Thyroid gland (tissue), 4 donors: ENCODE measurements around the gene CLSTN2.

ENCODE experiments used
- POLR2A ChIP-seq, 2 donors: fragments of 450-650 bp; IDR thresholded peaks; one replicate each; pipeline ENCODE4 v1.6.1; 2017; ENCODE audit warnings: antibody characterized with exemption in 2 of 2, mild to moderate bottlenecking in 2 of 2, moderate library complexity in 1 of 2
- TF ChIP-seq, protein P1 (sequence below), 6 experiments: fragments of 200-600 bp in 3 of 6; fragments of 450-650 bp in 3 of 6; sonication (generic) in 3 of 6; IDR thresholded peaks; one replicate each; pipeline ENCODE4 v1.5.1; 2016 to 2019; ENCODE audit warnings: antibody characterized with exemption in 6 of 6, mild to moderate bottlenecking in 2 of 6, inconsistent platforms in 1 of 6, moderate library complexity in 1 of 6

DNA sequence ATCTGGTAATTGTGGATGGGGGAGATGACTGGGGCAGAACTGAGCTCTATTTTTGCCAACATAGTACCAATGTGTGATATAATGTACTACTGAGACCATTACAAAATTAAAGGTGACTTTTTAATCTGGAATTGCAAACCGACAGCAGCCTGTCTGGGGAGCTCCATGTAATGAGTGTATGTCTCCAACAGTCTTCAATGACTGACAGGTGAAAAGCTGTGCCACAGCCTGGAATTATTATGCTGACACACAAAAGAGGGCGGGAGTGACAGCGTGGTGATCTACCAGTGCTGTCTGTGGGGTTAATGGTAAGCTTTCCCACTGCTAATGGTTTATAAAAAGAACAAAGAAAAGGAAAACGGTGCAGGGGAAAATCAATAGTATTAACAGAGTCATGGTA is 143.4 kb downstream of the CLSTN2 start:
- TF ChIP-seq POLR2A (IDR thresholded peaks at IDR 0.05): no peak
- TF ChIP-seq, protein P1, sequence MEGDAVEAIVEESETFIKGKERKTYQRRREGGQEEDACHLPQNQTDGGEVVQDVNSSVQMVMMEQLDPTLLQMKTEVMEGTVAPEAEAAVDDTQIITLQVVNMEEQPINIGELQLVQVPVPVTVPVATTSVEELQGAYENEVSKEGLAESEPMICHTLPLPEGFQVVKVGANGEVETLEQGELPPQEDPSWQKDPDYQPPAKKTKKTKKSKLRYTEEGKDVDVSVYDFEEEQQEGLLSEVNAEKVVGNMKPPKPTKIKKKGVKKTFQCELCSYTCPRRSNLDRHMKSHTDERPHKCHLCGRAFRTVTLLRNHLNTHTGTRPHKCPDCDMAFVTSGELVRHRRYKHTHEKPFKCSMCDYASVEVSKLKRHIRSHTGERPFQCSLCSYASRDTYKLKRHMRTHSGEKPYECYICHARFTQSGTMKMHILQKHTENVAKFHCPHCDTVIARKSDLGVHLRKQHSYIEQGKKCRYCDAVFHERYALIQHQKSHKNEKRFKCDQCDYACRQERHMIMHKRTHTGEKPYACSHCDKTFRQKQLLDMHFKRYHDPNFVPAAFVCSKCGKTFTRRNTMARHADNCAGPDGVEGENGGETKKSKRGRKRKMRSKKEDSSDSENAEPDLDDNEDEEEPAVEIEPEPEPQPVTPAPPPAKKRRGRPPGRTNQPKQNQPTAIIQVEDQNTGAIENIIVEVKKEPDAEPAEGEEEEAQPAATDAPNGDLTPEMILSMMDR (IDR thresholded peaks at IDR 0.05): no peak
